Nephron progenitor cell (in vitro differentiated cells): Measurements from ENCODE around the gene IKZF3.
"Not testable (repeated sequence)": the region's sequence is repeated elsewhere in the genome, so short reads cannot be mapped to it uniquely, and the experiment has no call there.

ENCODE experiments used
- DNase-seq: peaks from one replicate; pipeline ENCODE4 v3.0.0; 2021
- H3K27ac Mint-ChIP-seq: 2 replicates; pipeline ENCODE4 v1.8.0; 2021; ENCODE audit warnings: mild to moderate bottlenecking, moderate library complexity, mixed read lengths
- H3K27me3 Mint-ChIP-seq: 2 replicates; pipeline ENCODE4 v1.8.0; 2021; ENCODE audit warnings: mild to moderate bottlenecking, low read depth, mixed read lengths; ENCODE audit not compliant: poor library complexity
- H3K36me3 Mint-ChIP-seq: 2 replicates; pipeline ENCODE4 v1.8.0; 2021; ENCODE audit warnings: low read depth, mixed read lengths
- H3K4me1 Mint-ChIP-seq: 2 replicates; pipeline ENCODE4 v1.8.0; 2021; ENCODE audit warnings: mixed read lengths
- H3K4me3 Mint-ChIP-seq: 2 replicates; pipeline ENCODE4 v1.8.0; 2021; ENCODE audit warnings: mild to moderate bottlenecking, moderate library complexity, mixed read lengths
- H3K9me3 Mint-ChIP-seq: 2 replicates; pipeline ENCODE4 v1.8.0; 2021; ENCODE audit warnings: mild to moderate bottlenecking, moderate library complexity, mixed read lengths
- TF ChIP-seq, protein P1 (sequence below): fragments of 200-600 bp; sonication (generic); IDR thresholded peaks from 2 replicates; pipeline ENCODE4 v1.5.0; 2021; ENCODE audit warnings: antibody characterized with exemption

Gene IKZF3

DNA sequence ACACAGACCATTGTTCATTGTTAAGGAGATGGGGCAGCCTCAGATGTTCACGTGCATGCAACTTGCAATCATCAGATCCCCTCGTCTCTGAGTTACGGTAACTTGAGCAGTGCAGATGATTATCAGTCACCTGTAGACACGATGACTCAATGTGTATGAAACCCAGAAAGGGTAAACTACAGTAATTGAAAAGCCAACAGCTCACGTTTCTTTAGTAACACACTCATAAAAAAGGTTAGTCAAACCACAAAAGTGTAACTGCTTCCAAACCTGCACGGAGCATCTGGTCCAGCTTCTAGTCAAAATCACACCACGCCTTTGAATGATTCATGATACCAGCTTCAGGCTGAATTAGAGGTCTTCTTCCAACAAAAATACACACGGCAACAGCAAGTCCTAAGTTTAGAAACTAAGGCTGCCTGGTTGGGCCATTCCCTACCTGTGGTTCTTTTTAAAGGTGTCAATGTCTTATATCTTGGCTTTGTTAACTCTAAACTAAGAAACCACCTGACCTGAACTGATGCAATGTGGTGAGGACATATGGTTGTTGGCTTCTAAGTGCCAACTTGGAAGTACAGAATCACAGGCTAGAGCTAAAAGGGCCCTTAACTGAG is 94.0 kb downstream of the IKZF3 start:
- TF ChIP-seq, protein P1, sequence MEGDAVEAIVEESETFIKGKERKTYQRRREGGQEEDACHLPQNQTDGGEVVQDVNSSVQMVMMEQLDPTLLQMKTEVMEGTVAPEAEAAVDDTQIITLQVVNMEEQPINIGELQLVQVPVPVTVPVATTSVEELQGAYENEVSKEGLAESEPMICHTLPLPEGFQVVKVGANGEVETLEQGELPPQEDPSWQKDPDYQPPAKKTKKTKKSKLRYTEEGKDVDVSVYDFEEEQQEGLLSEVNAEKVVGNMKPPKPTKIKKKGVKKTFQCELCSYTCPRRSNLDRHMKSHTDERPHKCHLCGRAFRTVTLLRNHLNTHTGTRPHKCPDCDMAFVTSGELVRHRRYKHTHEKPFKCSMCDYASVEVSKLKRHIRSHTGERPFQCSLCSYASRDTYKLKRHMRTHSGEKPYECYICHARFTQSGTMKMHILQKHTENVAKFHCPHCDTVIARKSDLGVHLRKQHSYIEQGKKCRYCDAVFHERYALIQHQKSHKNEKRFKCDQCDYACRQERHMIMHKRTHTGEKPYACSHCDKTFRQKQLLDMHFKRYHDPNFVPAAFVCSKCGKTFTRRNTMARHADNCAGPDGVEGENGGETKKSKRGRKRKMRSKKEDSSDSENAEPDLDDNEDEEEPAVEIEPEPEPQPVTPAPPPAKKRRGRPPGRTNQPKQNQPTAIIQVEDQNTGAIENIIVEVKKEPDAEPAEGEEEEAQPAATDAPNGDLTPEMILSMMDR: no peak
- Mint-ChIP-seq H3K27me3 (peaks cover 32% of the 10 kb centered on the region), H3K36me3 (no peaks in the 10 kb centered on the region), H3K27ac (no peak overlapping the region), H3K4me3 (no peak overlapping the region), H3K9me3 (no peaks in the 10 kb centered on the region), H3K4me1 (peaks cover 60% of the 10 kb centered on the region)
- no peak for DNase-seq

DNA sequence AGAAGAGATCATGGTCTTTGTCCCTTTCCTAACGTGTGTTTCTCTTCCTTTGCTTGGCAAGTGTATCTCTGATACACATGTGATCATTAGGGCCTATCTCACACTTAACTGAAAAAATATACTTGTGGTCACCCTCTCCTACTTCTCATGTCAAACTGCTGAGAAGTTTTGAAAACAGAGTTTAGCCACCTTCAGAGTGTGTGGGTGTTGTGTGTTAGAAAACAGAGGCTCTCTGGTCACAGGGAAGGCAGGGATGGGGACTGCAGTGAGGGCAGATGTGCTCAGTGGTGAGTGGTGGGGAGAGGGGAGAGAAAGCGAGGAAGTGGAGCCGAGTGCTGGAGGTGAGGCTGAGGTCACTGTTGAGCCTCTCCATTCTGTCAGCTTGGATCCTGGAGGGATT is 97.0 kb downstream of the IKZF3 start:
- H3K9me3 Mint-ChIP-seq: no peaks in the 10 kb centered on the region
- H3K27me3 Mint-ChIP-seq: peaks cover 30% of the 10 kb centered on the region
- H3K4me3 Mint-ChIP-seq: no peak overlapping the region
- no peaks in the 10 kb centered on the region for H3K36me3 Mint-ChIP-seq
- H3K27ac Mint-ChIP-seq: no peak overlapping the region
- peaks cover 45% of the 10 kb centered on the region for H3K4me1 Mint-ChIP-seq
- TF ChIP-seq, protein P1: no peak
- no peak for DNase-seq

- Mint-ChIP-seq H3K4me3 (no peak overlapping the region), H3K27me3 (peaks cover 33% of the 10 kb centered on the region), H3K4me1 (peaks cover 34% of the 10 kb centered on the region), H3K36me3 (no peaks in the 10 kb centered on the region), H3K27ac (no peak overlapping the region), H3K9me3 (no peaks in the 10 kb centered on the region)
- TF ChIP-seq, protein P1: no peak
- DNase-seq: no peak
Measured at GRCh38 chr17:39765766-39766165, 98.3 kb downstream of the IKZF3 start.

GRCh38 chr17:39765175-39765574 is 98.9 kb downstream of the IKZF3 start:
- Mint-ChIP-seq H3K27me3 (peaks cover 34% of the 10 kb centered on the region), H3K27ac (no peak overlapping the region), H3K36me3 (no peaks in the 10 kb centered on the region), H3K4me1 (peaks cover 32% of the 10 kb centered on the region), H3K4me3 (no peak overlapping the region), H3K9me3 (no peaks in the 10 kb centered on the region)
- DNase-seq: no peak
- TF ChIP-seq, protein P1: no peak

DNA sequence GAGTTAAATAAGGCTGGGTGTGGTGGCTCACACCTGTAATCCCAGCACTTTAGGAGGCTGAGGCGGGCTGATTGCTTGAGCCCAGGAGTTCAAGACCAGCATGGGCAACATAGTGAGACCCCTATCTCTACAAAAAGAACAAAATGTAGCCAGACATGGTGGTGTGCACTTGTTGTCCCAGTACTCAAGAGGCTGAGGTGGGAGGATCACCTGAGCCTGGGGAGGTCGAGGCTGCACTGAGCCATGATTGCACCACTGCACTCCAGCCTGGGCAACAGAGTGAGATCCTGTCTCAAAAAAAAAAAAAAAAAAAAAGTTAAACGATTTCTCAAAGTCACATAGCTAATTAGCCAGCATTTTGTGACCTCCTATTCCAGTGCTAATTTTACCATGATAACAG is 99.9 kb downstream of the IKZF3 start:
- peaks cover 41% of the 10 kb centered on the region for H3K27me3 Mint-ChIP-seq
- H3K4me1 Mint-ChIP-seq: peaks cover 25% of the 10 kb centered on the region
- not testable (repeated sequence) for H3K9me3 Mint-ChIP-seq, H3K27ac Mint-ChIP-seq, H3K36me3 Mint-ChIP-seq, H3K4me3 Mint-ChIP-seq, DNase-seq

- H3K4me3 Mint-ChIP-seq: no peak overlapping the region
- no peaks in the 10 kb centered on the region for H3K9me3 Mint-ChIP-seq
- H3K27me3 Mint-ChIP-seq: peaks cover 43% of the 10 kb centered on the region
- H3K27ac Mint-ChIP-seq: no peak overlapping the region
- peaks cover 20% of the 10 kb centered on the region for H3K4me1 Mint-ChIP-seq
- TF ChIP-seq, protein P1: no peak
- no peaks in the 10 kb centered on the region for H3K36me3 Mint-ChIP-seq
- no peak for DNase-seq
Measured at GRCh38 chr17:39763051-39763820, 100.9 kb downstream of the IKZF3 start.
